NCI-H524 (cell line): ENCODE measurements around the gene GOLGA8K.
"Not testable (repeated sequence)": the region's sequence is repeated elsewhere in the genome, so short reads cannot be mapped to it uniquely, and the experiment has no call there.

Source experiments
- DNase-seq, 2 experiments: peaks; one replicate each; lab custom pipeline; 2025; lab: John Stamatoyannopoulos, UW

The GOLGA8K gene

GRCh38 chr15:32356909-32357308, 46.2 kb downstream of the GOLGA8K start:
- DNase-seq, result not testable (repeated sequence)

GRCh38 chr15:32352748-32353147, 50.3 kb downstream of the GOLGA8K start:
- not testable (repeated sequence) for DNase-seq

GRCh38 chr15:32350563-32351220, 52.4 kb downstream of the GOLGA8K start:
- DNase-seq, result not testable (repeated sequence)

- DNase-seq, result not testable (repeated sequence)
Measured at GRCh38 chr15:32347037-32347436, 56.1 kb downstream of the GOLGA8K start.

GRCh38 chr15:32345978-32346547, 57.0 kb downstream of the GOLGA8K start:
- DNase-seq, result not testable (repeated sequence)

- not testable (repeated sequence) for DNase-seq
Measured at GRCh38 chr15:32343921-32344320, 59.2 kb downstream of the GOLGA8K start.
